Measurements from ENCODE around the gene GOSR1.
"Not testable (repeated sequence)": the region's sequence is repeated elsewhere in the genome, so short reads cannot be mapped to it uniquely, and the experiment has no call there.

Gene GOSR1

GRCh38 chr17:30458797-30459413 lies 18.3 kb upstream of the GOSR1 start:
- H4K5ac ChIP-seq (ENCODE audit: low read length); H3K79me2 ChIP-seq (ENCODE audit: control insufficient read depth, insufficient read depth, low read length); H3K23ac ChIP-seq (ENCODE audit: low read length); H2BK5ac ChIP-seq (ENCODE audit: low read length); H3K4me3 ChIP-seq (ENCODE audit: low read length); DNase-seq; H3K9ac ChIP-seq (ENCODE audit: low read length); H3K4ac ChIP-seq (ENCODE audit: low read depth, low read length); H2AK5ac ChIP-seq (ENCODE audit: low read length); H3K79me1 ChIP-seq (ENCODE audit: low read length); H3K27me3 ChIP-seq (ENCODE audit: insufficient read depth, low read length, poor library complexity); H3K4me1 ChIP-seq (ENCODE audit: control insufficient read depth, low read depth, low read length); H3K18ac ChIP-seq (ENCODE audit: low read length); H2BK120ac ChIP-seq (ENCODE audit: low read depth, low read length); H3K4me2 ChIP-seq (ENCODE audit: low read length); H3K27ac ChIP-seq (ENCODE audit: low read depth, low read length); H3K36me3 ChIP-seq (ENCODE audit: control insufficient read depth, insufficient read depth, low read length); H2BK15ac ChIP-seq (replicated peaks; ENCODE audit: low read depth); H3K56ac ChIP-seq (ENCODE audit: low read length); H4K8ac ChIP-seq (ENCODE audit: low read depth, low read length): not testable (repeated sequence)
- WGBS (ENCODE audit: extremely low coverage, insufficient coverage, low lambda C conversion rate), result no CpG with 5 or more reads among the region's 5 CpGs

DNA sequence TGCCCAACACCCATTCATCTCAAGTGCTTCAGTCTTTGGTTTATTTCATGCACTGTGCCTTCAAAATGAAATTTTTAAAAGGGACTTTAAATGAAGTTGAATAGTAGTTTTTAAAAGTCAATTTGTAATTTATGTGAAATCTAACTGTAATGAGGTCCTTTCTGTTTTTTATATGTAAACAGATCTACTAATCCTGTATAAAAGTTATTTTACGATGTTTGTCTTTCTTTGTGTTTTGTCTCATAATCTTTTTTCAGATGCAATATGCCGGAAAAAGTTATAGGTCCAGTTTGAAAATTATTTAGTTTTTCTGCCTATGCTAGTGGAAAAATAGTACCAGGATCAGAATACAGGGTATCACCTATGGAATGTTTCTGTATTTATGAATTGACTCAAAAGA lies 8.7 kb upstream of the GOSR1 start:
- DNase-seq, result no peak
- H3K18ac ChIP-seq (ENCODE audit: low read length), result no peak overlapping the region

GRCh38 chr17:30472238-30472890 lies 4.8 kb upstream of the GOSR1 start:
- Histone ChIP-seq H4K8ac (ENCODE audit: low read depth, low read length) (no peak overlapping the region), H3K56ac (ENCODE audit: low read length) (no peak overlapping the region), H3K9ac (ENCODE audit: low read length) (no peak overlapping the region), H3K79me2 (ENCODE audit: control insufficient read depth, insufficient read depth, low read length) (no peaks in the 10 kb centered on the region), H3K23ac (ENCODE audit: low read length) (no peak overlapping the region), H3K4me2 (ENCODE audit: low read length) (no peak overlapping the region), H2AK5ac (ENCODE audit: low read length) (no peak overlapping the region), H3K36me3 (ENCODE audit: control insufficient read depth, insufficient read depth, low read length) (no peaks in the 10 kb centered on the region), H3K4ac (ENCODE audit: low read depth, low read length) (no peak overlapping the region), H3K18ac (ENCODE audit: low read length) (no peak overlapping the region), H3K27me3 (ENCODE audit: insufficient read depth, low read length, poor library complexity) (no peaks in the 10 kb centered on the region), H3K27ac (ENCODE audit: low read depth, low read length) (no peak overlapping the region), H2BK5ac (ENCODE audit: low read length) (no peak overlapping the region), H3K4me3 (ENCODE audit: low read length) (no peak overlapping the region), H2BK15ac (replicated peaks; ENCODE audit: low read depth) (no peak overlapping the region), H4K5ac (ENCODE audit: low read length) (no peak overlapping the region), H2BK120ac (ENCODE audit: low read depth, low read length) (no peak overlapping the region), H3K4me1 (ENCODE audit: control insufficient read depth, low read depth, low read length) (peaks cover 1% of the 10 kb centered on the region), H3K79me1 (ENCODE audit: low read length) (no peaks in the 10 kb centered on the region)
- DNase-seq, result no peak
- no CpG with 5 or more reads among the region's 10 CpGs for WGBS (ENCODE audit: extremely low coverage, insufficient coverage, low lambda C conversion rate)

More for the DNA sequence above, 8.7 kb upstream of the GOSR1 start:
- H3K56ac ChIP-seq (ENCODE audit: low read length), result no peak overlapping the region
- H3K27me3 ChIP-seq (ENCODE audit: insufficient read depth, low read length, poor library complexity), result no peaks in the 10 kb centered on the region
- H2BK120ac ChIP-seq (ENCODE audit: low read depth, low read length), result no peak overlapping the region
- H3K27ac ChIP-seq (ENCODE audit: low read depth, low read length), result no peak overlapping the region
- H3K79me1 ChIP-seq (ENCODE audit: low read length), result no peaks in the 10 kb centered on the region
- H3K23ac ChIP-seq (ENCODE audit: low read length), result no peak overlapping the region
- no peaks in the 10 kb centered on the region for H3K4me1 ChIP-seq (ENCODE audit: control insufficient read depth, low read depth, low read length)
- H4K8ac ChIP-seq (ENCODE audit: low read depth, low read length), result no peak overlapping the region
- H3K9ac ChIP-seq (ENCODE audit: low read length), result no peak overlapping the region
- H3K4ac ChIP-seq (ENCODE audit: low read depth, low read length), result no peak overlapping the region
- H2BK5ac ChIP-seq (ENCODE audit: low read length), result no peak overlapping the region
- no peak overlapping the region for H2AK5ac ChIP-seq (ENCODE audit: low read length)
- H3K36me3 ChIP-seq (ENCODE audit: control insufficient read depth, insufficient read depth, low read length), result no peaks in the 10 kb centered on the region
- H3K4me2 ChIP-seq (ENCODE audit: low read length), result no peak overlapping the region
- H2BK15ac ChIP-seq (replicated peaks; ENCODE audit: low read depth), result no peak overlapping the region
- H3K79me2 ChIP-seq (ENCODE audit: control insufficient read depth, insufficient read depth, low read length), result no peaks in the 10 kb centered on the region
- H4K5ac ChIP-seq (ENCODE audit: low read length), result no peak overlapping the region
- WGBS (ENCODE audit: extremely low coverage, insufficient coverage, low lambda C conversion rate), result no CpG with 5 or more reads among the region's 2 CpGs
- no peak overlapping the region for H3K4me3 ChIP-seq (ENCODE audit: low read length)

- no peaks in the 10 kb centered on the region for H3K79me1 ChIP-seq (ENCODE audit: low read length)
- no peak for DNase-seq
Observed at GRCh38 chr17:30475206-30475605, 2.0 kb upstream of the GOSR1 start.

DNA sequence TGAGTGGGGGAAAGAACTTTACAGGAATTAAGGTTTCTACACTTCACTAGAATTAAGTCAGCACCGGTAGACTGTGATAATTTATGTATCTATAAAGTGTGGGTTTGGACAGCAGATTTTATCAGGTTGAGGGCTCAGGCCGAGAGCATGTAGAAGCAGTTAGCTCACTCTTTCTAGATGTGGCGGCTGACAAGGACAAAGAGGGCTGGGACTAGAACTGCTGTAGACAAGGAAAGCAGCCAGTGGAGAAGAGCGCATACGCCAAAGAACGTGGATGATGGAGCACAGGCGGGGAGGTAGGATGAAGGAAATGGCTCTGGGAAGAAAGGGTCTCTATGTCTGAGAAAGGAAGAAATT lies 504 bp upstream of the GOSR1 start:
- Histone ChIP-seq H2BK5ac (ENCODE audit: low read length) (no peak overlapping the region), H2BK120ac (ENCODE audit: low read depth, low read length) (no peak overlapping the region), H3K23ac (ENCODE audit: low read length) (no peak overlapping the region), H3K4me1 (ENCODE audit: control insufficient read depth, low read depth, low read length) (peaks cover 1% of the 10 kb centered on the region), H2BK15ac (replicated peaks; ENCODE audit: low read depth) (no peak overlapping the region), H3K27me3 (ENCODE audit: insufficient read depth, low read length, poor library complexity) (no peaks in the 10 kb centered on the region), H2AK5ac (ENCODE audit: low read length) (no peak overlapping the region), H3K36me3 (ENCODE audit: control insufficient read depth, insufficient read depth, low read length) (no peaks in the 10 kb centered on the region), H3K18ac (ENCODE audit: low read length) (no peak overlapping the region), H3K4me3 (ENCODE audit: low read length) (peak overlapping the region; percentile 13), H3K4me2 (ENCODE audit: low read length) (peak overlapping the region; percentile 42), H3K79me2 (ENCODE audit: control insufficient read depth, insufficient read depth, low read length) (peaks cover 10% of the 10 kb centered on the region), H3K9ac (ENCODE audit: low read length) (peak overlapping the region; percentile 67), H3K56ac (ENCODE audit: low read length) (peak overlapping the region; percentile 86), H3K27ac (ENCODE audit: low read depth, low read length) (no peak overlapping the region), H3K4ac (ENCODE audit: low read depth, low read length) (peak overlapping the region; percentile 41), H4K8ac (ENCODE audit: low read depth, low read length) (peak overlapping the region; percentile 97), H3K79me1 (ENCODE audit: low read length) (no peaks in the 10 kb centered on the region), H4K5ac (ENCODE audit: low read length) (peak overlapping the region; percentile 84)
- DNase-seq, result no peak
- no CpG with 5 or more reads among the region's 7 CpGs for WGBS (ENCODE audit: extremely low coverage, insufficient coverage, low lambda C conversion rate)

More at GRCh38 chr17:30475206-30475605, 2.0 kb upstream of the GOSR1 start:
- no peak overlapping the region for H3K4ac ChIP-seq (ENCODE audit: low read depth, low read length)
- H2BK15ac ChIP-seq (replicated peaks; ENCODE audit: low read depth), result no peak overlapping the region
- H3K36me3 ChIP-seq (ENCODE audit: control insufficient read depth, insufficient read depth, low read length), result no peaks in the 10 kb centered on the region
- H3K4me2 ChIP-seq (ENCODE audit: low read length), result no peak overlapping the region
- peaks cover 1% of the 10 kb centered on the region for H3K4me1 ChIP-seq (ENCODE audit: control insufficient read depth, low read depth, low read length)
- H2BK5ac ChIP-seq (ENCODE audit: low read length), result no peak overlapping the region
- H3K4me3 ChIP-seq (ENCODE audit: low read length), result no peak overlapping the region
- H3K27me3 ChIP-seq (ENCODE audit: insufficient read depth, low read length, poor library complexity), result no peaks in the 10 kb centered on the region
- no peak overlapping the region for H4K8ac ChIP-seq (ENCODE audit: low read depth, low read length)
- WGBS (ENCODE audit: extremely low coverage, insufficient coverage, low lambda C conversion rate), result no CpG with 5 or more reads among the region's 2 CpGs
- no peak overlapping the region for H3K9ac ChIP-seq (ENCODE audit: low read length)
- no peak overlapping the region for H2AK5ac ChIP-seq (ENCODE audit: low read length)
- no peak overlapping the region for H3K27ac ChIP-seq (ENCODE audit: low read depth, low read length)
- H3K79me2 ChIP-seq (ENCODE audit: control insufficient read depth, insufficient read depth, low read length), result peaks cover 10% of the 10 kb centered on the region
- no peak overlapping the region for H3K56ac ChIP-seq (ENCODE audit: low read length)
- H3K18ac ChIP-seq (ENCODE audit: low read length), result no peak overlapping the region
- no peak overlapping the region for H4K5ac ChIP-seq (ENCODE audit: low read length)
- peak overlapping the region; percentile 53 for H3K23ac ChIP-seq (ENCODE audit: low read length)
- H2BK120ac ChIP-seq (ENCODE audit: low read depth, low read length), result no peak overlapping the region

GRCh38 chr17:30477774-30478115 lies 537 bp downstream of the GOSR1 start:
- Histone ChIP-seq H2AK5ac (ENCODE audit: low read length) (no peak overlapping the region), H3K27me3 (ENCODE audit: insufficient read depth, low read length, poor library complexity) (no peaks in the 10 kb centered on the region), H4K8ac (ENCODE audit: low read depth, low read length) (no peak overlapping the region), H2BK5ac (ENCODE audit: low read length) (no peak overlapping the region), H4K5ac (ENCODE audit: low read length) (no peak overlapping the region), H3K79me2 (ENCODE audit: control insufficient read depth, insufficient read depth, low read length) (peaks cover 10% of the 10 kb centered on the region), H3K18ac (ENCODE audit: low read length) (no peak overlapping the region), H3K4me2 (ENCODE audit: low read length) (peak overlapping the region; percentile 21), H3K36me3 (ENCODE audit: control insufficient read depth, insufficient read depth, low read length) (no peaks in the 10 kb centered on the region), H2BK15ac (replicated peaks; ENCODE audit: low read depth) (no peak overlapping the region), H2BK120ac (ENCODE audit: low read depth, low read length) (no peak overlapping the region), H3K79me1 (ENCODE audit: low read length) (no peaks in the 10 kb centered on the region), H3K27ac (ENCODE audit: low read depth, low read length) (no peak overlapping the region), H3K4ac (ENCODE audit: low read depth, low read length) (peak overlapping the region; percentile 86), H3K4me1 (ENCODE audit: control insufficient read depth, low read depth, low read length) (peaks cover 1% of the 10 kb centered on the region), H3K23ac (ENCODE audit: low read length) (no peak overlapping the region), H3K9ac (ENCODE audit: low read length) (peak overlapping the region; percentile 95), H3K4me3 (ENCODE audit: low read length) (peak overlapping the region; percentile 65), H3K56ac (ENCODE audit: low read length) (peak overlapping the region; percentile 96)
- DNase-seq, result peak; percentile 51
- no CpG with 5 or more reads among the region's 9 CpGs for WGBS (ENCODE audit: extremely low coverage, insufficient coverage, low lambda C conversion rate)
